Liver (tissue), 9 donors: ENCODE measurements around the gene DCAF16. TPM values are rescaled to one million over a fixed set of nuclear protein-coding genes. Genes with fewer than 3 reads are reported as not detected.

Experiments used
- DNase-seq: peaks from one replicate; pipeline ENCODE4 v3.0.0-alpha.2; 2017; ENCODE audit warnings: low spot score
- H3K27ac ChIP-seq, 2 donors: one replicate each; pipeline ENCODE4 v1.7.0; 2013; ENCODE audit warnings: inconsistent platforms in 2 of 2, low read length in 2 of 2, control low read depth in 1 of 2, low read depth in 1 of 2, mild to moderate bottlenecking in 1 of 2
- H3K27me3 ChIP-seq, 4 donors: one replicate each; pipeline versions ENCODE4 v1.6.1 to v1.7.0; 2013; ENCODE audit warnings: low read length in 3 of 4, inconsistent platforms in 1 of 4, mild to moderate bottlenecking in 1 of 4, moderate library complexity in 1 of 4; ENCODE audit not compliant: control insufficient read depth in 4 of 4, insufficient read depth in 4 of 4
- H3K36me3 ChIP-seq, 4 donors: one replicate each; pipeline versions ENCODE4 v1.6.1 to v1.7.0; 2013; ENCODE audit warnings: low read length in 3 of 4, mild to moderate bottlenecking in 3 of 4, low read depth in 1 of 4, moderate library complexity in 1 of 4; ENCODE audit not compliant: control insufficient read depth in 4 of 4, insufficient read depth in 3 of 4
- H3K4me1 ChIP-seq, 4 donors: one replicate each; pipeline versions ENCODE4 v1.6.1 to v1.7.0; 2013; ENCODE audit warnings: low read length in 3 of 4, mild to moderate bottlenecking in 3 of 4, moderate library complexity in 1 of 4; ENCODE audit not compliant: control insufficient read depth in 4 of 4, insufficient read depth in 4 of 4
- H3K4me3 ChIP-seq, 3 donors: one replicate each; pipeline versions ENCODE4 v1.6.1 to v1.7.0; 2013; ENCODE audit warnings: low read length in 3 of 3, control low read depth in 1 of 3, low read depth in 1 of 3, mild to moderate bottlenecking in 1 of 3
- H3K9ac ChIP-seq, 2 donors: one replicate each; pipeline ENCODE4 v1.7.0; 2013; ENCODE audit warnings: low read length in 2 of 2, mild to moderate bottlenecking in 2 of 2, moderate library complexity in 2 of 2, control low read depth in 1 of 2, low read depth in 1 of 2
- H3K9me3 ChIP-seq, 4 donors: one replicate each; pipeline versions ENCODE4 v1.6.1 to v1.7.0; 2013; ENCODE audit warnings: low read length in 3 of 4; ENCODE audit not compliant: control insufficient read depth in 4 of 4
- CTCF ChIP-seq: fragments of 150-350 bp; IDR thresholded peaks from 2 replicates; pipeline ENCODE4 v1.5.1; 2017; ENCODE audit warnings: improper control_type of control experiment, low read depth, low read length; ENCODE audit not compliant: missing input control
- EGR1 ChIP-seq, 2 donors: IDR thresholded peaks; 2 replicates each; pipeline ENCODE4 v1.6.1; 2016 to 2018; ENCODE audit warnings: antibody characterized with exemption in 2 of 2, low read depth in 2 of 2
- FOXA1 ChIP-seq: IDR thresholded peaks from 2 replicates; pipeline ENCODE4 v1.6.1; 2016; ENCODE audit warnings: antibody characterized with exemption
- FOXA2 ChIP-seq: IDR thresholded peaks from 2 replicates; pipeline ENCODE4 v1.6.1; 2016; ENCODE audit warnings: antibody characterized with exemption
- GABPA ChIP-seq, 2 donors: IDR thresholded peaks in 1 of 2; conservative IDR thresholded peaks in 1 of 2; 2 replicates each; pipeline ENCODE4 v1.6.1; 2016; ENCODE audit warnings: antibody characterized with exemption in 2 of 2, mild to moderate bottlenecking in 1 of 2, moderate library complexity in 1 of 2
- HNF4A ChIP-seq, 2 donors: conservative IDR thresholded peaks; 2 replicates each; pipeline ENCODE4 v1.6.1; 2016; ENCODE audit warnings: antibody characterized with exemption in 2 of 2, mild to moderate bottlenecking in 2 of 2
- HNF4G ChIP-seq: IDR thresholded peaks from 2 replicates; pipeline ENCODE4 v1.6.1; 2016; ENCODE audit warnings: antibody characterized with exemption
- JUND ChIP-seq, 2 donors: IDR thresholded peaks; 2 replicates each; pipeline ENCODE4 v1.6.1; 2016; ENCODE audit warnings: antibody characterized with exemption in 2 of 2
- NR2F2 ChIP-seq: IDR thresholded peaks from 2 replicates; pipeline ENCODE4 v1.6.1; 2016; ENCODE audit warnings: antibody characterized with exemption
- RAD21 ChIP-seq, 2 donors: IDR thresholded peaks; 2 replicates each; pipeline ENCODE4 v1.6.1; 2016; ENCODE audit warnings: antibody characterized with exemption in 2 of 2, mild to moderate bottlenecking in 2 of 2
- RXRA ChIP-seq, 2 donors: IDR thresholded peaks; 2 replicates each; pipeline ENCODE4 v1.6.1; 2017 to 2018; ENCODE audit warnings: antibody characterized with exemption in 2 of 2, mild to moderate bottlenecking in 1 of 2
- SP1 ChIP-seq: IDR thresholded peaks from 2 replicates; pipeline ENCODE4 v1.6.1; 2018; ENCODE audit warnings: antibody characterized with exemption, mild to moderate bottlenecking
- TAF1 ChIP-seq: conservative IDR thresholded peaks from 2 replicates; pipeline ENCODE4 v1.6.1; 2016; ENCODE audit warnings: antibody characterized with exemption, mild to moderate bottlenecking
- YY1 ChIP-seq: IDR thresholded peaks from 2 replicates; pipeline ENCODE4 v1.6.1; 2016; ENCODE audit warnings: antibody characterized with exemption, mild to moderate bottlenecking
- WGBS: extraction: QIAGEN DNeasy Blood & Tissue Kit; methylation state at CpG from one replicate; pipeline ENCODE4 v1.1.7; 2013; 5-methylcytosine and 5-hydroxymethylcytosine counted together
- polyA plus RNA-seq, 2 donors: library from polyadenylated mRNA; stranded (reverse) in 1 of 2; unstranded in 1 of 2; fragments of 200-250 nt in 1 of 2; fragments of >200 nt in 1 of 2; fragmentation: Nextera tagmentation in 1 of 2; extraction: Ambion mirVana in 1 of 2; gene quantifications; one replicate each; pipeline versions ENCODE4 v1.2.1 to v1.2.3, GENCODE V29; 2013 to 2015
- total RNA-seq, 2 donors: library from RNA; depleted of rRNA; stranded (reverse); fragments of >200 nt; gene quantifications; one replicate each; pipeline ENCODE4 v1.2.3, GENCODE V29; 2014
- TF ChIP-seq, protein P1 (sequence below): IDR thresholded peaks from 2 replicates; pipeline ENCODE4 v1.6.1; 2016; ENCODE audit warnings: antibody characterized with exemption
- TF ChIP-seq, protein P2 (sequence below): IDR thresholded peaks from 2 replicates; pipeline ENCODE4 v1.6.1; 2016; ENCODE audit warnings: antibody characterized with exemption
- TF ChIP-seq, protein P3 (sequence below): IDR thresholded peaks from 2 replicates; pipeline ENCODE4 v1.6.1; 2016; ENCODE audit warnings: antibody characterized with exemption, mild to moderate bottlenecking
- TF ChIP-seq, protein P4 (sequence below): IDR thresholded peaks from 2 replicates; pipeline ENCODE4 v1.6.1; 2016; ENCODE audit warnings: antibody characterized with exemption
- donor health status: healthy.
- donor health status: healthy.
- donor health status: healthy.
- donor health status: healthy.
- donor health status: healthy.

The DCAF16 gene
- total and polyA plus RNA-seq, 4 donors, result 1.6 to 13.4 (median 5.0) TPM

DNA sequence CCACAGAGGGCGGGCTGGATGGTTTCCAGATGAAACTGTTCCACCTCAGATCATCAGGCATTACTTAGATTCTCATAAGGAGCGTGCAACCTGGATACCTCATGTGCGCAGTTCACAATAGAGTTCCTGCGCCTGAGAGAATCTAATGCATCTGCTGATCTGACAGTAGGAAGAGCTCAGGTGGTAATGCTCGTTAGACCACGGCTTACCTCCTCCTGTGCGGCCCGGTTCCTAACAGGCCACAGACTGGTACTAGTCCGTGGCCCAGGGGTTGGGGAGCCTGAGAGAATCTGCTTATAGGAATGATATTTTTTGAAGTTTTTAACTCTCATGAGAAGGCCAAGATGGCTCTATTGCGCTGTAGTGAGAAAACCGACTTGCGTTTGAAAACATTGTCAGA, 5.6 kb upstream of the DCAF16 start:
- Histone ChIP-seq H3K9me3 (no peaks in the 10 kb centered on the region), H3K4me3 (no peak overlapping the region), H3K4me1 (peaks cover 1 to 4% (median 3%) of the 10 kb centered on the region in 4 donors), H3K27me3 (no peaks in the 10 kb centered on the region), H3K9ac (no peak overlapping the region), H3K36me3 (no peaks in the 10 kb centered on the region), H3K27ac (no peak overlapping the region)
- TF ChIP-seq, protein P1, sequence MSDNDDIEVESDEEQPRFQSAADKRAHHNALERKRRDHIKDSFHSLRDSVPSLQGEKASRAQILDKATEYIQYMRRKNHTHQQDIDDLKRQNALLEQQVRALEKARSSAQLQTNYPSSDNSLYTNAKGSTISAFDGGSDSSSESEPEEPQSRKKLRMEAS, result no peak
- TF ChIP-seq HNF4A (conservative IDR thresholded peaks at IDR 0.05), result no peak
- TF ChIP-seq EGR1 (IDR thresholded peaks at IDR 0.05; ENCODE audit: low read depth in 2 of 2), result no peak
- TF ChIP-seq GABPA (IDR thresholded peaks at IDR 0.05 in 1 of 2, conservative IDR thresholded peaks at IDR 0.05 in 1 of 2), result no peak
- no peak for TF ChIP-seq JUND (IDR thresholded peaks at IDR 0.05)
- no peak for TF ChIP-seq FOXA2
- TF ChIP-seq, protein P2, sequence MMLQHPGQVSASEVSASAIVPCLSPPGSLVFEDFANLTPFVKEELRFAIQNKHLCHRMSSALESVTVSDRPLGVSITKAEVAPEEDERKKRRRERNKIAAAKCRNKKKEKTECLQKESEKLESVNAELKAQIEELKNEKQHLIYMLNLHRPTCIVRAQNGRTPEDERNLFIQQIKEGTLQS, result no peak
- TF ChIP-seq, protein P3, sequence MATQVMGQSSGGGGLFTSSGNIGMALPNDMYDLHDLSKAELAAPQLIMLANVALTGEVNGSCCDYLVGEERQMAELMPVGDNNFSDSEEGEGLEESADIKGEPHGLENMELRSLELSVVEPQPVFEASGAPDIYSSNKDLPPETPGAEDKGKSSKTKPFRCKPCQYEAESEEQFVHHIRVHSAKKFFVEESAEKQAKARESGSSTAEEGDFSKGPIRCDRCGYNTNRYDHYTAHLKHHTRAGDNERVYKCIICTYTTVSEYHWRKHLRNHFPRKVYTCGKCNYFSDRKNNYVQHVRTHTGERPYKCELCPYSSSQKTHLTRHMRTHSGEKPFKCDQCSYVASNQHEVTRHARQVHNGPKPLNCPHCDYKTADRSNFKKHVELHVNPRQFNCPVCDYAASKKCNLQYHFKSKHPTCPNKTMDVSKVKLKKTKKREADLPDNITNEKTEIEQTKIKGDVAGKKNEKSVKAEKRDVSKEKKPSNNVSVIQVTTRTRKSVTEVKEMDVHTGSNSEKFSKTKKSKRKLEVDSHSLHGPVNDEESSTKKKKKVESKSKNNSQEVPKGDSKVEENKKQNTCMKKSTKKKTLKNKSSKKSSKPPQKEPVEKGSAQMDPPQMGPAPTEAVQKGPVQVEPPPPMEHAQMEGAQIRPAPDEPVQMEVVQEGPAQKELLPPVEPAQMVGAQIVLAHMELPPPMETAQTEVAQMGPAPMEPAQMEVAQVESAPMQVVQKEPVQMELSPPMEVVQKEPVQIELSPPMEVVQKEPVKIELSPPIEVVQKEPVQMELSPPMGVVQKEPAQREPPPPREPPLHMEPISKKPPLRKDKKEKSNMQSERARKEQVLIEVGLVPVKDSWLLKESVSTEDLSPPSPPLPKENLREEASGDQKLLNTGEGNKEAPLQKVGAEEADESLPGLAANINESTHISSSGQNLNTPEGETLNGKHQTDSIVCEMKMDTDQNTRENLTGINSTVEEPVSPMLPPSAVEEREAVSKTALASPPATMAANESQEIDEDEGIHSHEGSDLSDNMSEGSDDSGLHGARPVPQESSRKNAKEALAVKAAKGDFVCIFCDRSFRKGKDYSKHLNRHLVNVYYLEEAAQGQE, result no peak
- no peak for TF ChIP-seq SP1
- TF ChIP-seq FOXA1, result no peak
- TF ChIP-seq HNF4G, result no peak
- no peak for TF ChIP-seq RAD21 (IDR thresholded peaks at IDR 0.05)
- TF ChIP-seq, protein P4, sequence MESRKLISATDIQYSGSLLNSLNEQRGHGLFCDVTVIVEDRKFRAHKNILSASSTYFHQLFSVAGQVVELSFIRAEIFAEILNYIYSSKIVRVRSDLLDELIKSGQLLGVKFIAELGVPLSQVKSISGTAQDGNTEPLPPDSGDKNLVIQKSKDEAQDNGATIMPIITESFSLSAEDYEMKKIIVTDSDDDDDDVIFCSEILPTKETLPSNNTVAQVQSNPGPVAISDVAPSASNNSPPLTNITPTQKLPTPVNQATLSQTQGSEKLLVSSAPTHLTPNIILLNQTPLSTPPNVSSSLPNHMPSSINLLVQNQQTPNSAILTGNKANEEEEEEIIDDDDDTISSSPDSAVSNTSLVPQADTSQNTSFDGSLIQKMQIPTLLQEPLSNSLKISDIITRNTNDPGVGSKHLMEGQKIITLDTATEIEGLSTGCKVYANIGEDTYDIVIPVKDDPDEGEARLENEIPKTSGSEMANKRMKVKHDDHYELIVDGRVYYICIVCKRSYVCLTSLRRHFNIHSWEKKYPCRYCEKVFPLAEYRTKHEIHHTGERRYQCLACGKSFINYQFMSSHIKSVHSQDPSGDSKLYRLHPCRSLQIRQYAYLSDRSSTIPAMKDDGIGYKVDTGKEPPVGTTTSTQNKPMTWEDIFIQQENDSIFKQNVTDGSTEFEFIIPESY, result no peak
- TF ChIP-seq CTCF, result no peak
- no peak for TF ChIP-seq RXRA (IDR thresholded peaks at IDR 0.05)
- no peak for TF ChIP-seq TAF1
- no peak for TF ChIP-seq NR2F2
- no peak for DNase-seq
- 96% methylated on average over 12 of the region's 12 CpGs for WGBS

GRCh38 chr4:17814140-17814539, 3.6 kb upstream of the DCAF16 start:
- no peaks in the 10 kb centered on the region for H3K9me3 ChIP-seq
- H3K27ac ChIP-seq, result no peak overlapping the region
- H3K4me1 ChIP-seq, result peaks cover 3 to 15% (median 12%) of the 10 kb centered on the region in 4 donors
- H3K27me3 ChIP-seq, result no peaks in the 10 kb centered on the region
- H3K36me3 ChIP-seq, result no peaks in the 10 kb centered on the region
- H3K9ac ChIP-seq, result no peak overlapping the region
- WGBS, result 88% methylated on average over 3 of the region's 3 CpGs
- H3K4me3 ChIP-seq, result no peak overlapping the region
- DNase-seq, result no peak
- TF ChIP-seq, protein P2, result no peak
- no peak for TF ChIP-seq HNF4A (conservative IDR thresholded peaks at IDR 0.05)
- TF ChIP-seq CTCF, result no peak
- no peak for TF ChIP-seq HNF4G
- no peak for TF ChIP-seq YY1
- no peak for TF ChIP-seq EGR1 (IDR thresholded peaks at IDR 0.05; ENCODE audit: low read depth in 2 of 2)
- TF ChIP-seq FOXA1, result no peak
- TF ChIP-seq, protein P4, result no peak
- no peak for TF ChIP-seq NR2F2
- TF ChIP-seq JUND (IDR thresholded peaks at IDR 0.05), result no peak
- TF ChIP-seq FOXA2, result no peak
- no peak for TF ChIP-seq TAF1
- TF ChIP-seq RAD21 (IDR thresholded peaks at IDR 0.05), result no peak
